HG03175 (cell line): ENCODE measurements around the gene CNPY2.
"Not testable (repeated sequence)": the region's sequence is repeated elsewhere in the genome, so short reads cannot be mapped to it uniquely, and the experiment has no call there.

ENCODE experiments used
- ATAC-seq: cut with Tn5 transposase; IDR thresholded peaks from one replicate; pipeline ENCODE4 v1.9.1; 2021; ENCODE audit warnings: mild to moderate bottlenecking, moderate library complexity; ENCODE audit not compliant: unreplicated experiment

The CNPY2 gene

GRCh38 chr12:56333679-56334489, 18.1 kb upstream of the CNPY2 start, which contains the start of gene PAN2:
Gene PAN2, minus strand, starts transcription at chr12:56334000. Its CDS starts 906 bp downstream, at chr12:56333094.
- ATAC-seq = peak; percentile 95

- ATAC-seq = no peak
Measured at GRCh38 chr12:56333197-56333678, 17.4 kb upstream of the CNPY2 start.

- no peak for ATAC-seq
Measured at GRCh38 chr12:56332512-56333196, 16.9 kb upstream of the CNPY2 start.

GRCh38 chr12:56330936-56331490, 15.2 kb upstream of the CNPY2 start:
- ATAC-seq = no peak

GRCh38 chr12:56326533-56326932, 10.7 kb upstream of the CNPY2 start:
- ATAC-seq = no peak

- ATAC-seq = no peak
Measured at GRCh38 chr12:56326126-56326525, 10.3 kb upstream of the CNPY2 start.

GRCh38 chr12:56324206-56324605, 8.4 kb upstream of the CNPY2 start:
- no peak for ATAC-seq

- not testable (repeated sequence) for ATAC-seq
Measured at GRCh38 chr12:56321610-56322009, 5.8 kb upstream of the CNPY2 start.

GRCh38 chr12:56321027-56321426, 5.2 kb upstream of the CNPY2 start:
- no peak for ATAC-seq

- no peak for ATAC-seq
Measured at GRCh38 chr12:56317675-56318074, 1.9 kb upstream of the CNPY2 start.

- no peak for ATAC-seq
Measured at GRCh38 chr12:56315249-56315621, 553 bp downstream of the CNPY2 start.

GRCh38 chr12:56311003-56311402, 4.8 kb downstream of the CNPY2 start:
- ATAC-seq = no peak

- no peak for ATAC-seq
Measured at GRCh38 chr12:56308714-56309113, 7.1 kb downstream of the CNPY2 start.

GRCh38 chr12:56307221-56307965, 8.4 kb downstream of the CNPY2 start:
- ATAC-seq = no peak

GRCh38 chr12:56304872-56305590, 10.8 kb downstream of the CNPY2 start:
- ATAC-seq = no peak

GRCh38 chr12:56304276-56304675, 11.5 kb downstream of the CNPY2 start:
- ATAC-seq = no peak

- ATAC-seq = no peak
Measured at GRCh38 chr12:56300644-56301464, 14.9 kb downstream of the CNPY2 start.

- peak; percentile 95 for ATAC-seq
Measured at GRCh38 chr12:56299853-56300643, 15.7 kb downstream of the CNPY2 start, which contains the start of gene CS. Gene CS, minus strand, starts transcription at chr12:56300330. Its CDS starts 129 bp downstream, at chr12:56300201.
